GM13977 (cell line): Measurements from ENCODE around the gene CPE.

Experiments
- DNase-seq: peaks from one replicate; pipeline ENCODE4 v3.0.0; 2012; ENCODE audit warnings: low spot score
- in situ Hi-C: fragments of 300-500 bp; cut with MboI; formaldehyde crosslinking; loops from one replicate; pipeline ENCODE4 v1.12.0; 2022; ENCODE audit warnings: low sequenced_read_pairs, low pct_unique_long_range_greater_than_20kb, mixed read lengths, inconsistent platforms; ENCODE audit not compliant: unreplicated experiment
- TF ChIP-seq, protein P1 (sequence below): IDR thresholded peaks from 2 replicates; pipeline ENCODE4 v1.5.1; 2012; ENCODE audit warnings: mild to moderate bottlenecking, control low read depth; ENCODE audit not compliant: insufficient read depth; ENCODE audit errors: extremely low read depth, missing control alignments

The CPE gene

DNA sequence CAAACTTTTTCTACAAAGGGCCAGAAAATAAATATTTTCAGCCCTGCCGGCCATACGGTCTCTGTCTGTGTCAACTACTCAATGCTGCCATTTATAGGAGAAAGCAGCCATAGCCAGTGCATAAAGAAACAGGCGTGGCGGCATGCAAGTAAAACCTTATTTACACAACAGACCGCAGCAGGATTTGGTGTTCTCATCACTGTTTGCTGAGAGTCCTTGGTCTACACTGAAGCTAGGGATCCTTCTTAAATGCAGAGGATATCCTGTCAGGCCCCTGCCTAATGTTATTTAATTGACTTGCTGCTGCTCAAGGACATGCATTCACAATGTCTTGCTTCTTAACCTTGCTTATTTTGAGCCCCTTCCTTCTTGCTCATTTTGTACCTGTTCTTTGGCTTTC lies 54.7 kb downstream of the CPE start:
- TF ChIP-seq, protein P1, sequence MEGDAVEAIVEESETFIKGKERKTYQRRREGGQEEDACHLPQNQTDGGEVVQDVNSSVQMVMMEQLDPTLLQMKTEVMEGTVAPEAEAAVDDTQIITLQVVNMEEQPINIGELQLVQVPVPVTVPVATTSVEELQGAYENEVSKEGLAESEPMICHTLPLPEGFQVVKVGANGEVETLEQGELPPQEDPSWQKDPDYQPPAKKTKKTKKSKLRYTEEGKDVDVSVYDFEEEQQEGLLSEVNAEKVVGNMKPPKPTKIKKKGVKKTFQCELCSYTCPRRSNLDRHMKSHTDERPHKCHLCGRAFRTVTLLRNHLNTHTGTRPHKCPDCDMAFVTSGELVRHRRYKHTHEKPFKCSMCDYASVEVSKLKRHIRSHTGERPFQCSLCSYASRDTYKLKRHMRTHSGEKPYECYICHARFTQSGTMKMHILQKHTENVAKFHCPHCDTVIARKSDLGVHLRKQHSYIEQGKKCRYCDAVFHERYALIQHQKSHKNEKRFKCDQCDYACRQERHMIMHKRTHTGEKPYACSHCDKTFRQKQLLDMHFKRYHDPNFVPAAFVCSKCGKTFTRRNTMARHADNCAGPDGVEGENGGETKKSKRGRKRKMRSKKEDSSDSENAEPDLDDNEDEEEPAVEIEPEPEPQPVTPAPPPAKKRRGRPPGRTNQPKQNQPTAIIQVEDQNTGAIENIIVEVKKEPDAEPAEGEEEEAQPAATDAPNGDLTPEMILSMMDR = no peak
- DNase-seq = no peak
- in situ Hi-C loops = no loop called here

DNA sequence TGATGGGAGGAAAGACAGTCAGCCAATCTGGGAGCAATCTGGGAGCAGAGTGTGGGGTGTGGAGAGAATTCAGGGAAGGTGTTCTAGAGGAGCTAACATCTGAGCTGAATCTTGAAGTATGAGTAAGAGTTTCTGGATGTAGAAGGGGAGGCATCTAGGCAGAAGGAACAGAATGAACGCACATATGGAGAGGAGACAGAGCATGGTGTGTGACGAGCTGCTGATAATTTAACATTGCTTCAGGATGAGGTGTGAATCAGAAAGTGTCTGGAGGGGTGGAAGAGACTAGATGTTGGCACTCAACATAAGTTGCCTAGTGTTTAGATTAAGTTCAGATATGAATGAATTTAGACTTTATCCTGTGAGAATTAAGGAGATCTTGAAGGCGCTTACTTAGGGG lies 58.9 kb downstream of the CPE start:
- DNase-seq = no peak
- in situ Hi-C loops = no loop called here
- TF ChIP-seq, protein P1 = no peak

DNA sequence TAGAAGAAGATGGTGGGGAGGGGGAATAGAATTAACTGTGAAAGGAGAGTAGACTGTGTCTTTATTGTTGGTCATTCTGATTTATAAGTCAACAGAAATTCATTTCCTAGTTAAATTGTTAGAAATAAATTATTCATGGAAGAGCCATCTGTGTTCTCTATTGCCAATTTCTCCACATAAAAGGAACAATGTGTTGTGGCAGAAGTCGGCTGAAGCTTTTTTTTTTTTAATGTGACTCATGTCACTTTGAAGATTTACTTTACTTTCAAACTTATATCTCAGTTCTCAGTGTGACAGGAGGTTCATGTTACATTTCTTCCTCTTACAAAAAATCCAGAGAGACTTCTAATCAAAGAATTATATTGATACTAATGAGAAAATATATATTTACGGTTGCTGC lies 60.5 kb downstream of the CPE start:
- in situ Hi-C loops = no loop called here
- DNase-seq = no peak
- TF ChIP-seq, protein P1 = no peak

DNA sequence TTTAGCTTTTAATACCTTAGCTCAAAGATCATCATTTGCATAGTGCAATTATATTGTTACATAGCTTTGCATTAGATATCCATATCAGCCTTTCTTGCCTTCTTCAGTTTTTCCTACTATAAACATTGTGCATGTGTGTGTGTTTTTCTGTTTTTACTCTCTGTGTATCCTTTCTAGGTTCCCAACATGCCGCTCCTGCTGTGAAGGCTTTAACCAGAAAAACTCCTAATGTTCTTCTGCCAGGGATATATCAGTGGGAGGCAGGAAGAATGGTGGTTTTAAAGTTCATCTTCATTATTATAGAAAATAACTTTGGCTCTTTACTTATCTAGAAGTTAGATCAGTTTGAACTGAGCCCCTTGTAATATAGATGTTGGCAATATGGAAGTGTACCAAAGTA lies 61.2 kb downstream of the CPE start:
- TF ChIP-seq, protein P1 = no peak
- DNase-seq = no peak
- in situ Hi-C loops = no loop called here

DNA sequence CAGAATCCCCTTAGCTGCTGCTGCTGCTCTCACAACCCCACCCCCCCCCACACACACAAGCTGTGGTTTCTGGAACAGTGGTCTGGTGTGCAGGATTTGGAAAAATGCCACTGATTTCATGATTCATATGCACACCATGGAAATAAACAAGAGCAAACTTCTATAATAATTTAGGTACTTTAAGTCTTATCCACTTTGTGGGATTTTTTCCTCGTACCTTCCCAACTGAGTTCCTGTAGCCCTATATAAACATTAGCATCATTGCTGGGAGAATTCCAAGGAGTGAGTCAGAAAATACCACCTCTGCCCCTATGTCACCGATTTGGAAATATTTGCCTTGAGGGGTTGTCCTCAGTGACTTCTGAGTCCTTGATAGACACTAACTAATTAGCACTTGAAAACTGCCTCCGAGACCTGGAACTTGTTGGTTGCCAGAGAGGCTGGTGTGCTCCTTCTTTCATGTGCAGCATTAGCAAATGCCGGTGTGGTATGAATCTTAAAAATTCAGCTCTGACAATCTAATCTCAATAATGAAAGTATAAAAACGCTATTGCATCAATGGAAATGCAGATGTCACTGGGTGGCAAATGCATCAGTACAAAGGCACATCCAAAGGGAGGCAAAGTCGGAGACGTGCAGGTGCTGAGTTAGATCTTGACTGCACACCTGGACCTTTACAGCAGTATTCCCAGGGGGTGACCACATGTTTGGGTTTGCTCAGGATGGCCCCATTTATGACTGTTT lies 61.8 kb downstream of the CPE start:
- in situ Hi-C loops = no loop called here
- DNase-seq = no peak
- TF ChIP-seq, protein P1 = no peak

DNA sequence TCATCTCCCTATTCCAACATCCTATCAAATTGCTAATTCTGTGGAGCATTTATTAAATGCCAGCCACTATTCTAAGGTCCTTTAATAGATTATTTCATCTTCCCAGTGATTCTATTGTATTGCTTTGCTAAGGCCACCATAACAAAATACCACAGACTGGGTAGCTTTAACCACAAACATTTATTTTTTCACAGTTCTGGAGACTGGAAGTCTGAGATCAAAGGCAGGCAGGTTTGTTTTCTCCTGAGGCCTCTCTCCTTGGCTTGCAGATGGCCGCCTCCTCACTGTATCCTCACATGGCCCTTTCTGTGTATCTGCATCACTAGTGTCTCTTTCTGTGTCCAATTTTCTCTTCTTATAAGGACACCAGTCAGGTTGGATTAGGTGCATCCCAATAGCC lies 64.5 kb downstream of the CPE start:
- DNase-seq = no peak
- TF ChIP-seq, protein P1 = no peak
- in situ Hi-C loops = no loop called here

DNA sequence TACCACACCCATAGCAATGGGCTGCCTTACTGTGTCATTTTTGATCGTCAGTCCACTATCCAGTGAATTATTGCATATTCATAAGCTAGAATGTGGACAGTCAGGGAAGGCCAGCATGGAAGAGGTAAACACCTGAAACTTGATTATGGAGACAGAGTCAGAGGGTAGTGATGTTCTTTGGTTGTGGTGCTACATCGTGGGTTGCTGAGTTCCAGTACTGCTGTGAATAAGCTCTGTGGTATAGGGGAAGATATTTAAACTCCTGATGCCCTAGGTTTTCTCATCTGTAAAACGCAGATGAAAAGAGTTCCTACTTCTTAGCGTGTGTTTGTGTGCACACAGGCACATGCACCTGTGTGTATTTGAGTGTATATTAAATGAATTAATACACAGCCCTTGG lies 69.9 kb downstream of the CPE start:
- DNase-seq = no peak
- in situ Hi-C loops = no loop called here
- TF ChIP-seq, protein P1 = no peak
